Kidney (tissue), 14 donors: ENCODE measurements around the gene DEPP1. TPM values are rescaled to one million over a fixed set of nuclear protein-coding genes. Genes with fewer than 3 reads are reported as not detected.

ENCODE experiments used
- DNase-seq, 5 donors: peaks; one replicate each; pipeline ENCODE4 v3.0.0-alpha.2; 2013 to 2020
- FAIRE-seq: peaks from 2 replicates; lab custom pipeline; 2012; peaks lifted over from hg19 to GRCh38; lab: Jason Lieb, UNC
- H3K27ac ChIP-seq, 2 donors: one replicate each; pipeline ENCODE4 v1.7.0; 2013; ENCODE audit warnings: low read depth in 2 of 2, low read length in 2 of 2, inconsistent platforms in 1 of 2
- H3K27me3 ChIP-seq: one replicate; pipeline ENCODE4 v1.7.1; 2013; ENCODE audit warnings: low read length, inconsistent platforms; ENCODE audit not compliant: control insufficient read depth, insufficient read depth
- H3K36me3 ChIP-seq, 3 donors: one replicate each; pipeline versions ENCODE4 v1.7.0 to v1.7.1; 2013; ENCODE audit warnings: low read length in 3 of 3, control low read depth in 1 of 3, inconsistent platforms in 1 of 3; ENCODE audit not compliant: insufficient read depth in 3 of 3, control insufficient read depth in 2 of 3
- H3K4me1 ChIP-seq, 3 donors: one replicate each; pipeline versions ENCODE4 v1.7.0 to v1.7.1; 2013; ENCODE audit warnings: low read length in 3 of 3, inconsistent platforms in 1 of 3, low read depth in 1 of 3; ENCODE audit not compliant: control insufficient read depth in 2 of 3, insufficient read depth in 2 of 3
- H3K4me3 ChIP-seq, 3 donors: one replicate each; pipeline versions ENCODE4 v1.7.0 to v1.8.1; 2013; ENCODE audit warnings: low read length in 3 of 3, control low read depth in 1 of 3, inconsistent platforms in 1 of 3
- H3K9ac ChIP-seq, 3 donors: one replicate each; pipeline versions ENCODE4 v1.7.0 to v1.7.1; 2013; ENCODE audit warnings: low read length in 3 of 3, control low read depth in 1 of 3, inconsistent platforms in 1 of 3
- H3K9me3 ChIP-seq, 3 donors: one replicate each; pipeline versions ENCODE4 v1.7.0 to v1.7.1; 2013; ENCODE audit warnings: low read length in 3 of 3, control low read depth in 1 of 3, inconsistent platforms in 1 of 3; ENCODE audit not compliant: control insufficient read depth in 2 of 3, insufficient read depth in 1 of 3
- intact Hi-C: fragments of 100-400 bp; cut with DNase I; formaldehyde crosslinking; loops from one replicate; pipeline ENCODE4 v1.11.1; 2022
- polyA plus RNA-seq: library from polyadenylated mRNA; stranded (reverse); fragments of 350-450 nt; fragmentation: Illumina TruSeq; extraction: RNeasy Lipid Tissue Mini Kit (QIAGEN cat#74804); gene quantifications from one replicate; pipeline ENCODE4 v1.2.3, GENCODE V29; 2014; ENCODE audit warnings: low read depth, low replicate concordance; ENCODE audit not compliant: insufficient read depth
- total RNA-seq: library from RNA; stranded (reverse); fragmentation: NEBNext Ultra II Directional; extraction: Animal tissue kit (Norgen Biotek cat#: 25700); gene quantifications from one replicate; pipeline ENCODE4 v1.2.1, GENCODE V29; 2021
- TF ChIP-seq, protein P1 (sequence below): IDR thresholded peaks from 3 replicates; pipeline ENCODE4 v1.5.1; 2012; ENCODE audit warnings: mild to moderate bottlenecking, moderate library complexity, borderline replicate concordance; ENCODE audit not compliant: insufficient read depth; ENCODE audit errors: extremely low read depth
- donor health status: control.
- donor health status: control.
- donor health status: control.
- donor health status: control.
- donor health status: control.
- donor health status: DM: yes; HTN: yes; CAD: no.
- donor health status: Normal renal cell carcinoma (clear cell type).

The DEPP1 gene
- total and polyA plus RNA-seq, 2 donors from 2014 or later, result 44.4 to 146 TPM

DNA sequence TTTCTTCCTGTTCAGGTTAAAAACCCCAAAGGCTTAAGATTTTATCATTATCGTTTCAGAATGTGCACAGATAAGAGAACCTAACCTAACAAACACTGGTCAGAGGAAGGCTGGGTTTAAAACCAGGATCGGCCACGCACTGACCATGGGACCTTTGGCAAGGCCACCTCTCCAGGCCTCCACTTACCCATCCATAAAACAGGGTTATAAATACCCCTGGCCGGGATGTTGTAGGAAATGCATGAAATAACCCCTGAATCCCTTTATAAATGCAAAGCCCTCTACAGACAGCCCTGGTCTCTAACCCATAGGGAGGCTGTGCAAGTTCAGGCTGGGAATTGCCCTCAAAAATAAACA, 418 bp downstream of the DEPP1 start:
- no peaks in the 10 kb centered on the region for H3K27me3 ChIP-seq
- H3K27ac ChIP-seq, result peak overlapping the region; percentile 97 to 98
- peaks cover 0 to 30% (median 2%) of the 10 kb centered on the region in 3 donors for H3K36me3 ChIP-seq
- TF ChIP-seq, protein P1, sequence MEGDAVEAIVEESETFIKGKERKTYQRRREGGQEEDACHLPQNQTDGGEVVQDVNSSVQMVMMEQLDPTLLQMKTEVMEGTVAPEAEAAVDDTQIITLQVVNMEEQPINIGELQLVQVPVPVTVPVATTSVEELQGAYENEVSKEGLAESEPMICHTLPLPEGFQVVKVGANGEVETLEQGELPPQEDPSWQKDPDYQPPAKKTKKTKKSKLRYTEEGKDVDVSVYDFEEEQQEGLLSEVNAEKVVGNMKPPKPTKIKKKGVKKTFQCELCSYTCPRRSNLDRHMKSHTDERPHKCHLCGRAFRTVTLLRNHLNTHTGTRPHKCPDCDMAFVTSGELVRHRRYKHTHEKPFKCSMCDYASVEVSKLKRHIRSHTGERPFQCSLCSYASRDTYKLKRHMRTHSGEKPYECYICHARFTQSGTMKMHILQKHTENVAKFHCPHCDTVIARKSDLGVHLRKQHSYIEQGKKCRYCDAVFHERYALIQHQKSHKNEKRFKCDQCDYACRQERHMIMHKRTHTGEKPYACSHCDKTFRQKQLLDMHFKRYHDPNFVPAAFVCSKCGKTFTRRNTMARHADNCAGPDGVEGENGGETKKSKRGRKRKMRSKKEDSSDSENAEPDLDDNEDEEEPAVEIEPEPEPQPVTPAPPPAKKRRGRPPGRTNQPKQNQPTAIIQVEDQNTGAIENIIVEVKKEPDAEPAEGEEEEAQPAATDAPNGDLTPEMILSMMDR, result no peak
- H3K4me1 ChIP-seq, result peaks cover 0 to 56% (median 44%) of the 10 kb centered on the region in 3 donors
- FAIRE-seq, result no peak
- intact Hi-C loops, result no loop called here
- DNase-seq, result no peak
- H3K4me3 ChIP-seq, result peak overlapping the region; percentile 44 to 94 (median 90)
- H3K9ac ChIP-seq, result peak overlapping the region; percentile 13 to 99 (median 86)
- H3K9me3 ChIP-seq, result no peaks in the 10 kb centered on the region

GRCh38 chr10:44977287-44978212, 1.1 kb downstream of the DEPP1 start:
- FAIRE-seq (no peak), DNase-seq (peak in 2 of 5 donors; percentile 73 to 81)
- intact Hi-C loops, result no loop called here
- Histone ChIP-seq H3K4me1 (peaks cover 0 to 62% (median 44%) of the 10 kb centered on the region in 3 donors), H3K36me3 (peaks cover 0 to 31% (median 0%) of the 10 kb centered on the region in 3 donors), H3K9ac (peak overlapping the region in 2 of 3 donors; percentile 86 to 99), H3K27me3 (no peaks in the 10 kb centered on the region), H3K9me3 (no peaks in the 10 kb centered on the region), H3K27ac (peak overlapping the region; percentile 97 to 98), H3K4me3 (peak overlapping the region; percentile 44 to 94 (median 90))
- TF ChIP-seq, protein P1, result no peak

GRCh38 chr10:44976352-44977198, 2.0 kb downstream of the DEPP1 start:
- no peaks in the 10 kb centered on the region for H3K9me3 ChIP-seq
- peak overlapping the region in 2 of 3 donors; percentile 90 to 94 for H3K4me3 ChIP-seq
- H3K36me3 ChIP-seq, result peaks cover 0 to 36% (median 9%) of the 10 kb centered on the region in 3 donors
- DNase-seq (no peak), FAIRE-seq (no peak)
- peak overlapping the region; percentile 97 to 98 for H3K27ac ChIP-seq
- peaks cover 0 to 62% (median 43%) of the 10 kb centered on the region in 3 donors for H3K4me1 ChIP-seq
- intact Hi-C loops, result no loop called here
- TF ChIP-seq, protein P1, result no peak
- H3K27me3 ChIP-seq, result no peaks in the 10 kb centered on the region
- H3K9ac ChIP-seq, result peak overlapping the region in 2 of 3 donors; percentile 86 to 99
